ENCODE results near the gene BORCS6.

Gene BORCS6

DNA sequence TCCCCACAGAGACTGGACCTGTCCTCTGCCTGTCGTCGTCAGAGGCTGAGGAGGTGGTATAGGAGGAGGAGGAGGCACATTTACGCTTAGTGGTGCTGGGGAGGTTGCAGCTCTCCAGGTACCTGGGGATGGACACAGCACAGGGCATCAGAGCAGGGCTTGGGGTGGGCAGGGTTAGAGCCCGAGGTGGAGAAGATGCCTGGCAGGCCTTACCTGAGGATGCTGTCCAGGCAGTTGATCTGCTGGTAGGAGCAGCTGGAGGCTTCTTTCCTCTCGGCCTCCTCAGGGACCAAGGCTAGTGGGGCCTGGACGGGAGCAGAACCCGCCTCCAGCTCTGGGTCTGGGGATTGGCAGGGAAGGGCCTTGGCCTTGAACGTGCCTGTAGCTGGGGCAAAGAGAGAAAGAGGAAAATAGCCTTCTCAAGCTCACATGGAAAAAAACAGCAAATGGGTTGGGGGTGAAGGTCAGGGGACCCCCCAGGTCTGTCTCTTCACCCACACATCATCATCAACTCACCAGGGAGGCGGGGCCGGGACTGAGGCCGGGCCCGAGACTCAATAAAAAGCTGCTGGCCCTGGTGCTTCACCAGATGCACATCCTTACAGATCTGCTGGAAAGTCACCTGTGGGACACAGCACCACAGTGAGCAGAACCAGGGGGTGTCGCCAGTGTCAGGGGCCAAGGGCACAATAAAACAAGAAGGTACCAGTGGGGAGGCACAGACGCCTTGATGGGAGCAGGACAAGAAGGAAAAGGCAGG, 43.4 kb downstream of the BORCS6 start:
- DNase-seq (ENCODE audit: low spot score) = no peak
- TF ChIP-seq, protein P1, sequence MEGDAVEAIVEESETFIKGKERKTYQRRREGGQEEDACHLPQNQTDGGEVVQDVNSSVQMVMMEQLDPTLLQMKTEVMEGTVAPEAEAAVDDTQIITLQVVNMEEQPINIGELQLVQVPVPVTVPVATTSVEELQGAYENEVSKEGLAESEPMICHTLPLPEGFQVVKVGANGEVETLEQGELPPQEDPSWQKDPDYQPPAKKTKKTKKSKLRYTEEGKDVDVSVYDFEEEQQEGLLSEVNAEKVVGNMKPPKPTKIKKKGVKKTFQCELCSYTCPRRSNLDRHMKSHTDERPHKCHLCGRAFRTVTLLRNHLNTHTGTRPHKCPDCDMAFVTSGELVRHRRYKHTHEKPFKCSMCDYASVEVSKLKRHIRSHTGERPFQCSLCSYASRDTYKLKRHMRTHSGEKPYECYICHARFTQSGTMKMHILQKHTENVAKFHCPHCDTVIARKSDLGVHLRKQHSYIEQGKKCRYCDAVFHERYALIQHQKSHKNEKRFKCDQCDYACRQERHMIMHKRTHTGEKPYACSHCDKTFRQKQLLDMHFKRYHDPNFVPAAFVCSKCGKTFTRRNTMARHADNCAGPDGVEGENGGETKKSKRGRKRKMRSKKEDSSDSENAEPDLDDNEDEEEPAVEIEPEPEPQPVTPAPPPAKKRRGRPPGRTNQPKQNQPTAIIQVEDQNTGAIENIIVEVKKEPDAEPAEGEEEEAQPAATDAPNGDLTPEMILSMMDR (IDR thresholded peaks at IDR 0.05; ENCODE audit: borderline replicate concordance, control extremely low read depth, extremely low read depth, insufficient read depth, missing control alignments) = no peak
- in situ Hi-C loops (cut with MboI; ENCODE audit: low sequenced_read_pairs, unreplicated experiment) = no loop called here

DNA sequence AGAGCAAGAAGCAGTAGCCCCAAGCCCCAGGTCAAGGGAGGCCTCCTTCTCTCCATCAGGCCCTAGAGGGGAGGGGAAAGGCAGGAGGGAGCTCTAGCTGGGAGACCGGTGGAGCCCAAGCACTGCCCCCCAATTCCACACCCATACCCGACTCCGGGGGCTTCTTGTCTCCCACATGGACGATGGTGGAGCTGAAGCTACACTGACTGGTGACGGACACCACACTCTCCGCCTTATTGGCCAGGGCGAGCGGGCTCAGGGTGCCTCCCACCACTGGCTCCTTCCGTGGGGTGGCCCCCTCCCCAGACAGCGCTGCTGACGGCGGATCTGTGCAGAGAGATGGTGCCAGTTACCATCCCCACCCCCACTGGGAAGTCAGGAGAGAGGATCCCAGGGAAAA, 44.2 kb downstream of the BORCS6 start:
- DNase-seq (ENCODE audit: low spot score) = no peak
- in situ Hi-C loops (cut with MboI; ENCODE audit: low sequenced_read_pairs, unreplicated experiment) = no loop called here
- TF ChIP-seq, protein P1 (IDR thresholded peaks at IDR 0.05; ENCODE audit: borderline replicate concordance, control extremely low read depth, extremely low read depth, insufficient read depth, missing control alignments) = no peak

DNA sequence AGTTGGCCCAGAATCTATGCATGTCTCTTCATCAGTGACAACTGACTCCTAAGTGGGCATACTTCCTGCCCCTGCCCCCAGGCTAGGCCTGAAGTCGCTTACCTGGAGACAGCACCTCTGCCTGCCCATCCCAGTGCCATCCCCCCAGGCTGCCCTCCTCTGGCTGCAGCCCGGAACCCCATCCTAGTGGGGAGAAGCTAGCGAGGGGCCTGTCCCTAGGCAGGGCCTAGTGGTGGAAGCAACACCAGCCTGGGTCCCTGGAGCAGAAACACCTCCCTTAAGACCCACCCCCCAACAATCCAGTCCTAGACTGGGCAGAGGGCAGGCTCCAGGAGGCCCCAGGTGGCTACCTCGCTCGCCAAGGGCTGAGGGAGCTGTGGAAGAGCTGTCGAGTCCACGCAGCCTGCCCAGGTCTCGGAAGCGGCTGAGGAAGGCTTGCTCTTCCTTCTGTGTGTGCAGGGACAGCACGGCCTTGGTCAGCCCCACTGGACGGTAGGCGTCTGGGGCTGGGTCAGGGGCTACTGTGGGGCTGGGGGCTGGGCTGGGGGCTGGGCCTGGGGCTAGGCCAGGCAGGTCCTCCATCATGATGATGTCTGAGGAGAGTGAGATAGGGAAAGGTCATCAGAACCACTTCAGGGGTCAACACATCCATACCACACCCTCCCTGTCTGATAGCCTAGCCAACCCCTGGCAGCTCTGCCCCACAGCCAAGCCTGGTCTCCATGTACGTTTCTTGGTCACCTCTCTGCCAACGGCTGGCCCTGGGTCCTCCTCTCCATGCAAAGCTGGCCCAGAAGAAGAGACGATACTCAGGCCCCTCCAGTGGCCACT, 45.4 kb downstream of the BORCS6 start:
- in situ Hi-C loops (cut with MboI; ENCODE audit: low sequenced_read_pairs, unreplicated experiment) = no loop called here
- DNase-seq (ENCODE audit: low spot score) = no peak
- TF ChIP-seq, protein P1 (IDR thresholded peaks at IDR 0.05; ENCODE audit: borderline replicate concordance, control extremely low read depth, extremely low read depth, insufficient read depth, missing control alignments) = no peak

DNA sequence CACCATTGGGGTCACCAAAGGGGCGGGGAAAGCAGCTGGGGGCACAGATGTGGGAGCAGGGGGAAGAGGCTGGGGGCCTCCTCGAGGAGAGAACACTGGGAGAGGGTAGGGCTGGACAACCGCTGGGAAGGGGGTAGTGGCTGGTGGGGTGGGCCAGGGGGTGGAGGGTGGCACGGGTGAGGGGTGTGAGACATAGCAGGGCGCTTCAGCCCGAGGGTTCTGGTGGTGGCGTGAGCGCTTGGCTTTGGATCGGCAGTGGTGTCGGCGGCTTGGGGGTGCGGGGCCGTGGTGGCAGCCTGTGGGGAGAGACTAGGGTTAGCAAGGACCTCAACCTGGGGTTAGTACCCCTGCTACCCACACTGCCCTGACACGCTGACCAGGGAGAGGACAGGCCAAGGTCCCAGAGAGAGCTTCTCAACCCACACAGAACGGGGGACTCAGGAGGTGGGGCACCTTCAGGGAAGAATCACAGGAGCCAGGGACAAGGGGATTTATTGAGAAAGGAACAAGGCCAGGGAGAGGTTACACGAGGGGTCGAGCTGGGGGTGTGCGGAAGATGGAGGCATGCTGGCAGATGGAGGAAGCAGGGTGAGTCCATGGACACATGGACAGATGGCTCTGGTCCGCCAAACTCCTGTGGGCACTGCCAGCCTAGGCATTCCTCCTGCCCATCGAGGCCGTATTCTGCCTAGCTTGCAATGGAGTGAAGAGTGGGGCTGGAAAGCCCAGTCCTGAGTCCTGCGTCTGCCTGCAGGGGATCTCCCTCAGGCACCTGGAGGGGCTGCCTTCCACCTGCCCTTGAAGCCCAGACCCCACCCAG, 46.2 kb downstream of the BORCS6 start:
- in situ Hi-C loops (cut with MboI; ENCODE audit: low sequenced_read_pairs, unreplicated experiment) = no loop called here
- TF ChIP-seq, protein P1 (IDR thresholded peaks at IDR 0.05; ENCODE audit: borderline replicate concordance, control extremely low read depth, extremely low read depth, insufficient read depth, missing control alignments) = no peak
- no peak for DNase-seq (ENCODE audit: low spot score)

DNA sequence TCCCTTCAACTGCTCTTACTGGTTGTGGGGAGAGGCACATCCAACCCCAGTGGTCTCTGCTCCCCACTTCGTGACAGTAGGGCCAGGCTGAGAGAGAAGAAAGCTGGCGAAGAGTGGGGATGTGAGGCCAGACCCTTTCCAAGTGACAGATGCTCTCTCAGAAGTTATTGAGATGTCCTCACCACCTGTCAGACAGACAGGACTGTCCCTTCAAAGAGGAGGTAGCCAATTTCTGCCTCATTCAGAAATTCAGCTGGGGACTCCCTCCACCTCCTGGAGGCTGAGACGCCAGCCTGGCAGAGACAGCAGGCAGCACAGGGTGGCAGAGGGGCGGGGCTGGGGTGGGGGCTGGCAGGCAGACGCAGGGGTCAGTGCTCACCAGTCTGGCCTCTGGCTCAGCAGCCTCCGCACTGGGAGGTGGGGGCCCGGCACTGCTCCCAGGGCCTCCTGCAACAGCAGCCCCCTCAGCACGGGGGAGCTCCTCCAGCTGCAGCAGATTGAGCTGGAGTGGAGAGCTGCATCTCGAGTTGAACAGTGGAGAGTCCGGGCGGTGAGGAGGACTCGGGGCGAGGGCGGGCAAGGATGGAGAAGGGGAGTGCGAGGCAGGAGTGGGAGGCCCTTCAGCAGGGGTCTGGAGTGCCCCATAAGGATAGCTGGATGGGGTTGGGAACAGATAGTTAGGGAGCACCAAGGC, 46.9 kb downstream of the BORCS6 start:
- TF ChIP-seq, protein P1 (IDR thresholded peaks at IDR 0.05; ENCODE audit: borderline replicate concordance, control extremely low read depth, extremely low read depth, insufficient read depth, missing control alignments) = no peak

More for the DNA sequence above, 46.9 kb downstream of the BORCS6 start:
- in situ Hi-C loops (cut with MboI; ENCODE audit: low sequenced_read_pairs, unreplicated experiment) = no loop called here
- no peak for DNase-seq (ENCODE audit: low spot score)

Data from GM13976 (cell line).